Uterus (tissue), 2 donors: ENCODE results near the gene JAG1.

Source experiments
- POLR2A ChIP-seq, 2 donors: fragments of 450-650 bp; IDR thresholded peaks; one replicate each; pipeline ENCODE4 v1.6.1; 2016; ENCODE audit warnings: antibody characterized with exemption in 2 of 2, mild to moderate bottlenecking in 1 of 2, moderate library complexity in 1 of 2
- TF ChIP-seq, protein P1 (sequence below), 4 experiments: fragments of 200-600 bp in 2 of 4; fragments of 450-650 bp in 2 of 4; sonication (generic) in 2 of 4; IDR thresholded peaks; one replicate each; pipeline ENCODE4 v1.5.1; 2016 to 2019; ENCODE audit warnings: antibody characterized with exemption in 4 of 4, mild to moderate bottlenecking in 2 of 4, moderate library complexity in 1 of 4

DNA sequence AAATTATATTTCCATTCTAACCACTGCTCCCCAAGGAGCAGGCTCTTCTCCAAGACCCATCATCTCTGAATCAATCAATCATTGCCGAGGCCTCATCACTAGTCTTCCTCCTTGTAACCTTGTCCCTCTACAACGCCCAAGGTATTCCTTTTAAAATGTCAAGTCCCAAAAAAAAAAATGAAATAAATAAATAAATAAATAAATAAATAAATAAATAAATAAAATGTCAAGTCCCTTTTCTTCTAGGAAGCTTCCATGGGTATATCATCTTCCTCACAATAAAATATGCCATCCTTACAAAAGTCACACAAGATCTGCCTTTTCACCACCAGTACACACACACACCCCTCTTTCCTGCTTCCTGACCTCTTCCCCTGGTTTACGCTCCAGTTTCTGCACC, 57.6 kb downstream of the JAG1 start:
- TF ChIP-seq, protein P1, sequence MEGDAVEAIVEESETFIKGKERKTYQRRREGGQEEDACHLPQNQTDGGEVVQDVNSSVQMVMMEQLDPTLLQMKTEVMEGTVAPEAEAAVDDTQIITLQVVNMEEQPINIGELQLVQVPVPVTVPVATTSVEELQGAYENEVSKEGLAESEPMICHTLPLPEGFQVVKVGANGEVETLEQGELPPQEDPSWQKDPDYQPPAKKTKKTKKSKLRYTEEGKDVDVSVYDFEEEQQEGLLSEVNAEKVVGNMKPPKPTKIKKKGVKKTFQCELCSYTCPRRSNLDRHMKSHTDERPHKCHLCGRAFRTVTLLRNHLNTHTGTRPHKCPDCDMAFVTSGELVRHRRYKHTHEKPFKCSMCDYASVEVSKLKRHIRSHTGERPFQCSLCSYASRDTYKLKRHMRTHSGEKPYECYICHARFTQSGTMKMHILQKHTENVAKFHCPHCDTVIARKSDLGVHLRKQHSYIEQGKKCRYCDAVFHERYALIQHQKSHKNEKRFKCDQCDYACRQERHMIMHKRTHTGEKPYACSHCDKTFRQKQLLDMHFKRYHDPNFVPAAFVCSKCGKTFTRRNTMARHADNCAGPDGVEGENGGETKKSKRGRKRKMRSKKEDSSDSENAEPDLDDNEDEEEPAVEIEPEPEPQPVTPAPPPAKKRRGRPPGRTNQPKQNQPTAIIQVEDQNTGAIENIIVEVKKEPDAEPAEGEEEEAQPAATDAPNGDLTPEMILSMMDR (IDR thresholded peaks at IDR 0.05), result no peak
- TF ChIP-seq POLR2A (IDR thresholded peaks at IDR 0.05), result no peak
